NCI-H1417 (cell line): ENCODE results near the gene ZNF189.
A peak's percentile ranks its signal among the peaks of the same experiment; 100 is the strongest.

Experiments used
- DNase-seq, 3 experiments: peaks; one replicate each; lab custom pipeline; 2025; lab: John Stamatoyannopoulos, UW

The ZNF189 gene

DNA sequence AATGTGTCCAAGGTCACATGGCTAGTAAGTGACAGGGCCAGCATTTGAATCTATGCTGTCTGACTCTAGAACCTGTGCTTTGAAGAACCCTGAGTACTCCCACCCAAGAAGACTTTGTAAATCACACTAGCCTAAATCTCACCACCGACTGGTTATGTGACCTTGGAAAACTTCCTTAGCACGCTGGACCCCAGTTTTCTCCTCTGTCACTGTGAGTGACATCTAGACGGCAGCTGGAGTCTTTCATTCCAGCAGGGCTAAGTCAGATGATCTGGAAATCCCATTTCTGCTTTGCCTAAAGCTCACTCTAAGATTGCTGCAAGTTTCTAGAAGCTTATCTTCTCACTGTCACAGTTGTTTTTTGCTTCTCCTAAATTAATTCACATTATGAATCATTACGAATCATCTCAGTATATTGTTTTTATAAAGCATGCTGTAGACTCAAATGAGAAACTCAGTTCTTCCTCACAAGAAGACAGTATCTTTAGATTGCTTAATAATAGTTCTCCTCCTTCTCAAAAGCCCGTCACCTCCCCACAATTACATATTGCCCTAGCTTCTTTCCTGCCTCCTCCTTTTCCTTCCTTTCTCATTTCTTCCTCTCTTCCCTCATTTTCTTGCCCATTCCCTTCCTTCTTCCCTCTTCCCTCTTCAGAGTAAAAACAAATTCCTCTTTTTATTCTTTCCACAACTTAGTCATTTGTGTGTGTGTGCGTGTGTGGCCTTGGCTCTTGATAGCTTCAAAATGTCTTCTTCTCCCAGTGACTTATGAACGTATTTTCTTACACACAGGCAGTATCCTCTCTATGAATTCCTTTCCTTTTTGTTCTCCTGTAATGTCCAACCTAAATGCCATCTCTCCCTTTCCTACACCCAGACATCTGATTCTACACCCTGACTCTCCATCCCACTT is 20.1 kb downstream of the ZNF189 start:
- no peak for DNase-seq

DNA sequence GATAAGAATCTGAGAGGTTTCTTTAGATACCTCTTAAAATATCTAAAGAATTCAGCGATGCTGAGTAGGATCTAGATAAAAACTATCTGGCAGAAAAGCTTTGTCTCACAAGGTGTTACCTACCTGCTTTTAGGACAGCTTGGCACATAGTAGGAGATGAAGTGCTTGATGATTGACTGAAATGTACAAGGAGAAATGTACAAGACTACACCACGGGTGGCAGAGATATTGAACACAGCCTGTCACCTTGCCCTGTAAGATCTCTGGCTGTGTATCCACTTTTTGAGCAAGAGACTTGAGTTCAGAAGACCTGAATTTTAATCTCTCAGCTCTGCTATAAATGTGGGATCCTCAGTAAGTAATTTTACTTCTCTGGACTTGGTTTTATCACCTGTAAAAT is 21.2 kb downstream of the ZNF189 start:
- DNase-seq, result no peak

DNA sequence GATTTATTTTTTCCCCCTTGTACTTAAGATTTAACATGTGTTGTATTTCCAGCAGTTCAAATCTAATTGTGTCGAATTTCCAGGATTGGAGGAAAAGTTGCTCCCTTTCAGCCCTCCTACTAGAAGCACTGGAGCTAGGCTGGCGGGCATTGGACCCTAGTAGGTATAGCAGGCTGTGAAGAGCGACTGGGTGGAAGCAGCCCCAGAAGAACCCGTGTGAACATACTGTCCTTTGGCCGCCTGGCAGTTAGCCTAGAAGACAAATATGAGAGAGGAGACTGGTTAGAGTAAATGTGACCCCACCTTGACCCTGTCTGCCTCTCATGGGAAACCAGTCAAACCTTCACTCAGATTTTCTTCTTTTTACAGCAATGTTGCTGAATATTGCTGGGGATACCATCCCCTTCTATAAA is 23.0 kb downstream of the ZNF189 start:
- DNase-seq, result no peak

DNA sequence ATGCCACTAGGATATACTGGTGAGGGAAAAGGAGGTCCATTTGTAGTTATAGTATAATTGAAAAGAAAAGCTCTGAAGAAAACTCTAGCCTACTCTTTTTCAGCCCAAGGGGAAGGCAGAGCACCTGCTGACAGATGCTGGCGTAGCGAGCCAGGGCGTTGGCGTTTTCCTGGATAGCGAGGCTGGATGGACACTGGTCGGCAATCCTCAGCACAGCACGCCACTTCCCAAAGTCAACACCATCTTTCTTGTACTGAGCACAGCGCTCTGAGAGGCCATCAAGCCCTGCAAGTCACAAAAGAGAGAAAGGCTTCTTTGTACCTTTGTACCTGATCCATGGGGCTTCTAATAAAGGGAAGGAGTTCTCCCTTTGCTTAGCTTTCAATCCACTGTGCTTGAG is 28.7 kb downstream of the ZNF189 start:
- no peak for DNase-seq

DNA sequence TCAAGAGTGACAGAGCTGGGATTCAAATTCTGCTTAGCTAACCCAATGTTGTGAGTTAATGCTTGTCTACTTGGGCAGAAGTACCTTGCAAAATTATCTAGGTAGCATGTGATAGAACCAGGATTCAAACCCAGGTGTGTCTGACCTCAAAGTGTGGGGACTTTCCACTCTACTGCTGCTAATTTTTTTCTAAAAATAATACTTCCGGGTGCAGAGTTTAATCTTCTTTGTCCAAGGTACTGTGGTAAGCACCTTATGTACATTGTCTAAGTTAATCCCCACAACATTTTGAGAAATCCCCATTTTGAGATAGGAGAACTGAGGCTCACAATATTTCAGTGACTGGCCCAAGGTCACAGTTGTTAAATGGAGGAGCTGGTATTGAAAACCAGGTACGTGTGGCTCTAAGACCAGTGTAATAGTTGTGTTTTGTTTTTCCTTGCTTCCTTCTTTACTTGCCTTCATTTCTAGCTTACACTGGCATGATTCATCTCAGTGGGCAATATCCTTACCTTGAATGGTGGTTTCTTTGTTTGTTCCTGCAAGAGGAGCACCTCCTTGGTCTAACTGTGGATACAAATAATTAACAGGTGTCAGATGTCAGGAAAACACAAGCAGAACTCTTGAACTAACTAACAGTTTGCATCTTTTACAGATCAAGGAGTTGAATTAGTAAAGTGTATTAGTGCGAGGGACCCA is 29.5 kb downstream of the ZNF189 start:
- no peak for DNase-seq

DNA sequence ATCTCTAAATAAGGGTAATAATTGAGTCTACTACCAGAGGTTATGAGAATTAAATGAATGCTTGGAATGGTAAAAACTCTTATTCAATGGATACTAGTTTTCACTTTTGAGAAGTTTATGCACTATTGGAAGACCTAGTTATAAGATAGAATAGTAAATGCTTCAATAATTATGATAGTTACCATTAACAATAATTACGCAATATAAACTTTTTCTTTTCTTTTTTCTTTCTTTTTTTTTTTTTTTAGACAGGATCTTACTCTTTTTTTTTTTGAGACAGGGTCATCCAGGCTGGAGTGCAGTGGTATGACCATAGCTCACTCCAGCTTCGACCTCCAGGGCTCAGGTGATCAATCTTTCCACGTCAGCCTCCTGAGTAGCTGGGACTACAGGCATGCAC is 30.3 kb downstream of the ZNF189 start:
- no peak for DNase-seq

DNA sequence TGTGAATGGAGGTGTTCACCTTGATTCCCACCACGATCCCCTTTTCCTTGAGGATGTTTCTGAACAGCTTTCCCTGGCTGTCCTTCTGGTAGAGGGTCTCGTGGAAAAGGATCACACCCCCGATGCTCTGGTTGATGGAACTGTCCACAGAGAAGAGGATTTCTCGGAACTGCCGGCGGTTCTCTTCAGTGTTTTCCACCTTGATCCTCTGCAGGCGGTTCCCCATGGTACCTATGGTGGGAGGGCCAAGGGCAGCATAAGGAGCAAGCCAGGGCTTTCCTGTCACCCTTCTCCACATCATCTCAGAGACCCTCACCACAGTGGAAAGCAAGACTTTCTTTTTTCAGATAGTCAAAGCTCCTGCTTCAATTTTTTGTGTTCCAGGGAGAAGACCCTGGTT is 31.1 kb downstream of the ZNF189 start:
- no peak for DNase-seq

DNA sequence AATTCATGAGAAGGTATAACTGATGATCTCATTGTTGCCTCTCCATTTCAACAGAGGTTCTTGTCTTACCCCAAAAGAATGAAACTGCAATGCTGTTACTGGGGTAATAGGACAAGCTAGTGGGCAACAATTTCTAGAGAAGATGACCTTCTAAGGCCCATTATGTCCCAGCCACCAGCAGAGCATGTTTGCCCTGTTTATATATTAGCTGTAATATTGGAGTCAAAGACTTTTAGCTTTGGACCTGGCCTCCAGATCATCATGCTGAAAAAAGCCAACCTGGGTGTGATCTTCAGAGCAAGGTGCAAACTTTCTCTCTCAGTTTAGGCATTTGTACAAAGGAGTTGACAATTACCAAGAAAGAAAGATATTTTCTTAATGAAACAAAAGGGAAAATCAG is 33.5 kb downstream of the ZNF189 start:
- DNase-seq, result no peak

DNA sequence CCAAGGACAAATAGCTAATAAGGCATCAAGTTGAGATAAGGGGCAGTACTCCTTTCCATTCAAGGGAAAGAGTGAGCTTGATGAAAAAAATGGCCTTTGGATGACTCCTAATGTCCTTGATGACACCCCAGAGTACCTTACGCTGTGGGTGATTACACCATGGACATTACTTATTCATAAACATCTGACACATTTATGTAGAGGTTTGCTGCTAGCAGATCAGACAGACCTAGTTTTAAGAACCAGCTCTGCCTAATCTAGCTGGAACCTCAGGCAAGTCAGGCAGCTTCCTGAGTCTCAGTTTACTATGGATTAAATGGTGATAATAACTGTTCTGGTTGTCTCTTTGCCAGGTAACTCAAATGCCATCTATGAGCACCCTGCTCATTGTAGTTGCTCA is 34.1 kb downstream of the ZNF189 start:
- no peak for DNase-seq

DNA sequence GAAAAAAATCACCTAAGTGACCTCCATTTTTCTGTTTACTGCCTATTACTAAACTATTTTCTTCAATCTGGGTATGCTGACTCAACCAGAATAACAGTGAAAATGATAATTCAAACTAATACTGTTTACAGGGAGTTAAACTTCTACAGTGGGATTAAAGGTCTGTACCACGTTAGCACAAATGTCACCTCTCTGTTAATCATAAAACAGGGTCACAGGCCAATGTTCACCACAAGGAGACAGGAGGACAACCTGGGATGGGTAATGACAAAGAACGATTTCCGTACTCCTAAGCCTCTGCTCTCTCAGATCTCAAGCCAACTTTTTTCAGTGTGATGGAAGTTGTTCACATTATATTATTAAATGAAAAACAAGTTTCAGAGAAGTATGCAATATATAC is 34.6 kb downstream of the ZNF189 start:
- no peak for DNase-seq

DNA sequence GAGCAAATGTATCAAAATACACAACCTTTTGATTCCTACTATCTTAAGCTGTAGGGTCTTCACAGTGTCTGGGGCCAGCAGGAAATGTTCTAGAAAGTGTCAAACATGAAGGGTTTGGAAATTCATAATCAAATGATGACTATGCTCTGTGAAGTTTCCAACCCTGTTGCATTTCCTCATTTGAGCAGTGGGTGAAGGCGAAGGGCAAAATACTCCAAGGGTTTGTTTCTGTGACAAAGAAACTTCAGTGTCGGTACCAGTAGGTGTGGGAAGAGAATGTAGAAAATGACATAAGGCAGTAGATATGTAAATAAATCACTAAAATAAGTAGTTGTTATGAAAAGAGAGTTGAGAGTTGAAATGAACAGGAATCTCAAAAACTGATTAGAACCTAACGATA is 36.3 kb downstream of the ZNF189 start:
- no peak for DNase-seq

DNA sequence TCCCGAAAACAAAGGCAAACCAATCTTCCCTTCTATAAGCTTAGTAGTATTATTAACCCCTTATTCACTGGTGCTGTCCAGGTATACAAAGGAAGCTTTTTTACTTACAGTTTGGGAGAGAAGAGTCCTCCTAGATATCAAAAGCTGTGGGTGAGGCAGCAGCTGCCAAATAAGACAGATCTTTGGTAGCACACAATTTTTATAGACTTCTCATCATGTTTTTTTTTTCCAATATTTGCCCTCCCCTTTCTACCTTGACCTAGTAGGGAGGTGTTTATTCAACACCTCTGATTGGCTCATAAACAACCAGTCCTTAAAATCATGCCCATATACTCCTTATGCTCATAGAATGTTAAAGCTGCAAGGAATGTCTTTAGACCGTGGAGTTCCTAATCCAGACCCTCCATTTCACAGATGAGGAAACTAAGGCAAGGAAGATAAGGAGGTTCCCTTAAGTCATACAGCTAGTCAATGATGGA is 37.0 kb downstream of the ZNF189 start, which contains the start of gene ALDOB:
ALDOB (minus strand) TSS at position 174 of the 479 bp plus-strand sequence. CDS start 4,887 bp downstream, outside the sequence.
- DNase-seq, result no peak

DNA sequence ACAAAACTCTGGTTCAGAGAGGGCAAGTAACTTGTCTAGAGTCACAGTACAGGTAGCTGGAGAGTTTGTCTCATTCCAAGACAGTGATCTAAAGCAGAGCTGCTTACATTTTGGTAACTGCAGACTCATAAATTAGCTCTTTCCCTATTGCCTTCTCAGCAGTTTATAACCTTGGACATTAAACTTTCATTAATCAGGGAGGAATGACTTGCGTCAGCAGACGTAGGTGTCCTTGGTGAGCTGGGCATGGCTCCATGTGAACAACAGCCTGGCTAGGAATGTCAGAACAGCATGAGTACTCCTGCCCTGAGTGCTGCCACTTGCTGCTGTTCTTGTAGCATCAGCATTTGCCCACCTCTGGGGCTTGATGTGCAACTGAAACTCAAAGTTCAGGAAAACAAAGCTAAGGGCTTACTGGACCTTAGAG is 39.2 kb downstream of the ZNF189 start:
- no peak for DNase-seq

DNA sequence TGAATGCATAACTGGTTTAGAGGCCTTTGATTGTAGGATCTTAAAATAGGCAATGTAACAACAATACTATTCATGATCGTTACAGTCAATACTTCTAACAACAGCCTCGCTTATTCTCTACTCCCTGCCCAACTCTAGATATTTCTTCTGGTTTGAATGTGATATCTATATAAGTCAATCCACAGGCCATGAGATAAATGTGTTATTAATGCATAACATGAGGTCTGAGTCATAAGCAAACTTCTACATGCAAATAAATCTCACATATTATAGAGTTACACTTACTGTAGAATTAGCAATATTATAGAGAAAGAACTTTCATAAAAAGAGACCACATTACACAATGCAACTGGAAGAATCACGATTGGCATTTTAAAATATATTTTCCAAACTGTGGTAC is 39.9 kb downstream of the ZNF189 start:
- no peak for DNase-seq

DNA sequence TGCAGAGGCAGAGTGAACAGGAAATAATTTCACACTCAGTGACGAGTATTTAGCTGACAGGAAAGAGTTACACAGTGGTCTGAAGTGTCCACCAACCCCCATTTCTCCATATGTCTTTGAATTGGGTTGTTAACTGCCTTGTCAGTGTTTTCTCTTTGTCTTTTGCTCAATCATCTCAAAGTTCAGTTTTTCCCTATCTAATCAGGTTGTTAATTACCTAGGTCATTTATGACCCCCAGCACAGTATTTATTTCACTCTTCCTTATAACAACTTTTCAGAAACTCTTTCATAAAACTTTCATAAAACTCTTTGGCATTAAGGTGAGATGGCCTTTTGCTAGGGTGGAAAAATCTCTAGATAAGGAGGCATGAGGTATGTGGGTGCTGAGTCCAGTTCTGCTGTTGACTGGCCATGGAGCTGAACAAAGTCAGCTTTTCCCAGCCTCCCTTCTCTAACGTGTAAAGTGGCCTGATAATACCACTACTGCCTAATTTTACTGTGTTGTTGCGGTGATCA is 42.1 kb downstream of the ZNF189 start:
- DNase-seq, result no peak

DNA sequence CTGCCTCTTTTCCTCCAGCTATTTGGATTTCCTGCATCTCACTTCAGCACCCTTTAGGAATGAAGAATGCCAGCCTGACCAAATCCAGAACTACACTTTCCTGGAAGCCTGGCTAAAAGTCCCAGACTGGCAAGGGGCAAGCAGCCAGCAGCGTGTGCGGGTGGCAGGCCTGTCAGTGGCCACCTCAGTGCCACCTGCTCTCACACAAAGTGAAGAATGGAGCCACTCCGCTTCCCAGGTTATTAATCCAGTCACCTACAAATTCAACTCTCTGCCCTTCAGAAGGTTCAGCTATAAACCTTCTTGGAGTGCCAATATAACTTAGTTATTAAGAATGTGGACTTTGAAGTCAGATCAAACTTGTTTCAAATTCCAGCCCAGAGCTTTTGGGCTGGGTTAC is 43.7 kb downstream of the ZNF189 start:
- DNase-seq, result no peak

DNA sequence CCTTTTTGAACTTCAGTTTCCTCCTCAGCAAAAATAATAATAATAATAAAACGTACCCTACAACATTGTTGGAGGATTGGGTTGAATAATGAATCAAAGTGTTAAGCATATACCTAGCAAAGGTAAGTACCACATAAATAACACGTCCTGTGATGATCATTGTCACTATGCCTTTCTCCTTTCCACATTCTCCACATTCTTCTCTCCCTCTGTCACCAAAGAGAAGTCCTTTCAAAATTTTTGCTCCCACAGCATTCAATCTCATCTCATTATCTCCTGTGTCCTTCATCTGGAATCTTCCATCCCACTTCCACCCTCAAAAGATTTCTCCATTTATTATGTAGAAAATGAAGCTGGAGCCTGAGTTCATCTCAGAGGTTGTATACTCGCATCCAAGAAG is 44.1 kb downstream of the ZNF189 start:
- DNase-seq, result no peak

DNA sequence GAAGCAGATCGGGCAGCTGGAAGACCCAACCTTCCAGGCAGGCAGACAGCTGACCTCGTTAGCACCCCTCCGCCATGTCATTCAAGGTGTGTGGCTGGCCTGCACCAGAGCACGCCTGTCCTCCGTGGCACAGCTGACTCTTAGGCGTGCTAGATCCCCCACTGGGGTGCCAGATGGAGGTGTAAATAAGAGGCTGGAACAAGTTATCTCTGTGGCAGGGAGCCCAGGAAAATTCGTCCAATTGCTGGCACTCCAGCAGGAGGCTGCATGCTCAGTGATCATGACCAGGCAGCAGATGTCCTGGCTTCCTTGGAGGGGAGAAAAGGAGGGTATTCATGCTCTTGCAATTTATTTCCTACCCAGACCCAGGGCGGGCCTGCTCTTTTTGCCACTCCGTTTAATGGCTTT is 44.7 kb downstream of the ZNF189 start:
- DNase-seq, result peak in 2 of 3 experiments; percentile 28 to 71

DNA sequence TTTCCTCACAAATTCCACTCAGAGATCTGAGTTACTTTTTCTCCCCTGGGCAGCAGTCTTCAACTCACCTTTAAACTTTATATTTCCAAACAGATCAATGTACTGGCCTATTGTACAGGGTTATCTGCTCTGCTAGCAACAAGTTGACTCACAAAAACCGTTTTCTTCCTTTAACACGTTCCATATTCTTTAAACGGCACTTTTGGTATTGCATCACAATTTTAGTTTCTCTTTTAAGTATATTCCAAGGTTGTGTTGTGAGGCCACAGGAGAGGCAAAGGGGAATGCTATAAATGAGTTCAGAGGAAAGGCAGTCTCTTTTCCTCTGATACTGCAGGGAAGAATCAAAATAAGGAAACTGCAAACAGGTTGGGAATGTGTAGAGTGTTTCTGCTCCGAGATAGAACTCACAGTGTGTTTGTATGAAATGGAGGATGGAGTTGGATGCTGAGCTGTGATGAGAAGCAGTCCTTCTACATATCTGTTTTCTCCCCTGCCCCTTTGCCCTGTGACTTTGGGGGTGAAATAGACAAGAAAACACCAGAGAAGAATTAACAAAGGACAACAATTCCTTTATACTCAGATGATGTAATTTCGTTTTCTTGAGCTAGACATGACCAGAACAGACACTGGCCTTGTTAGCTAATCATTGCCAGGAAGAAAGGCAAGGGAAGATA is 46.8 kb downstream of the ZNF189 start:
- no peak for DNase-seq

DNA sequence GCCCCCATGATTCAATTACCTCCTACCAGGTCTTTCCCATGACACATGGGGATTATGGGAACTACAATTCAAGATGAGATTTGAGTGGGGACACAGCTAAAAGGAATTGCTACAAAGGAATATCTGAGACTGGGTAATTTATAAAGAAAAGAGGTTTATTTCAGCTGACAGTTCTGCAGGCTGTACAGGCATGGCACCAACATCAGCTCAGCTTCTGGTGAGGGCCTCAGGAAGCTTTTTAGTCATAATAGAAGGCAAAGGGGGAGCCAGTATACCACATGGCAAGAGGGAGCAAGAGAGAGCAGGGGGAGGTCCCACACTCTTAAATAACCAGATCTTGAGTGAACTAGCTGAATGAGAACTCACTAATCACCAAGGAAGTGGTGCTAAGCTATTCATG is 48.1 kb downstream of the ZNF189 start:
- DNase-seq, result no peak

DNA sequence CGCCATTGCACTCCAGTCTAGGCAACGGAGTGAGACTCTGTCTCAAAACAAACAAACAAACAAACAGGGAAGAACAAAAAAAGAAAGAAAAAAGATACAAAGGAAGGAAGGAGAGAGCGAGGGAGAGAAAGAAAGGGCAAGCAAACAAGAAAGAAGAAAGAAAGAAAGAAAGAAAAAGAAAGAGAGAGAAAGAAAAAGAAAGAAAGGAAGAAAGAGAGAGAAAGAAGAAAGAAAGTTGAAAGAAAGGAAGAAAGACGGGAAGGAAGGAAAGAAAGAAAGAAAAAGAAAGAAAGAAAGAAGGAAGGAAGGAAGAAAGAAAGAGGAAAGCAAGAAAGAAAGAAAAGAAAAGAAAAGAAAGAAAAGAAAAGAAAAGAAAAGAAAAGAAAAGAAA is 50.0 kb downstream of the ZNF189 start:
- peak in 1 of 3 experiments; percentile 25 for DNase-seq

DNA sequence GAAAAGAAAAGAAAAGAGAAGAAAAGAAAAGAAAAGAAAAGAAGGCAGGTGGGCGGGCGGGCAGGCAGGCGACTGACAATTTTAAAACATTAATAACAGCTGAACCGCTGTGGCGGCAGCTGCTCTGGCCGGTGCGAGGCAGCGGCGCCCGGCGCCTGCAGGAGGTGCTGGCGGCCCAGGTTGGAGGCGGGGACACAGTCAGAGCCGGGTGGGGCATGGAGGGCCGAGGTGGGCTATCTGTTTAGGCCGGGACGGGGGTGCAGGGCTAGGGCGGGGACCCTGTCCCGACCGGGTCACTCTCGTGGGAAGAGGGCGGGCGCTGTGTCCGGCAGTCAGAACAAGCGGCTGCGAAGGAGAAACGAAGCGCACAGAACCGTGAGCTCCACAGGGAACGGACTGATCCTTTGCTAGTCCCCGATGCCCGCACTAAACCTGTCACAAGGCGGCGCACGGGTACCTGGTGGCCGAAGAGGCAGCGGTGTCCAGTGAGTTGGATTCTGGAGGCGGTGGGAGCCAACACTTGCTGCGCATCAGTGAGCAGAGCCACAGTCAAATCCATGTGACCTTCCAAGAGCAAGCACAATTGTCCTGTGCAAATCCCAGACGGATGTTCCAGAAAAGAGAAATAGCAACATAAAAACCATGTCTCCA is 50.5 kb downstream of the ZNF189 start:
- peak; percentile 54 to 93 (median 93) for DNase-seq
